ENCODE data around the gene MPPED1. TPM values are rescaled to one million over a fixed set of nuclear protein-coding genes. Genes with fewer than 3 reads are reported as not detected.

MPPED1 gene
- polyA plus RNA-seq, 1 of the 3 experiments (the other 2 are of a cell fraction), result 0.03 TPM

- Histone ChIP-seq H2AFZ (ENCODE audit: low read depth) (no peak overlapping the region), H3F3A (replicated peaks; ENCODE audit: insufficient read depth) (no peaks in the 10 kb centered on the region), H3K4me3 (ENCODE audit: low read depth in 2 of 2, low read length in 1 of 2) (no peak overlapping the region), H3K27ac (ENCODE audit: low read depth in 2 of 2, low read length in 1 of 2) (no peak overlapping the region), H3K9me2 (no peaks in the 10 kb centered on the region), H3K9ac (no peak overlapping the region), H3K4me2 (no peak overlapping the region), H3K27me3 (ENCODE audit: insufficient read depth) (no peaks in the 10 kb centered on the region), H3K36me3 (replicated peaks in 1 of 2; ENCODE audit: control insufficient read depth in 1 of 2, insufficient read depth in 2 of 2, low read length in 1 of 2) (no peaks in the 10 kb centered on the region), H4K20me1 (ENCODE audit: insufficient read depth) (no peaks in the 10 kb centered on the region), H3K9me3 (no peaks in the 10 kb centered on the region), H3K79me2 (ENCODE audit: insufficient read depth) (no peaks in the 10 kb centered on the region), H3K4me1 (ENCODE audit: control insufficient read depth in 1 of 2, insufficient read depth in 2 of 2, low read depth in 1 of 2, low read length in 1 of 2) (no peaks in the 10 kb centered on the region; a peak in 1 of 4 replicates)
- DNase-seq, result no peak
- WGBS (ENCODE audit: low lambda C conversion rate), result 6% methylated on average over 2 of the region's 5 CpGs
- TF ChIP-seq ELF1 (IDR thresholded peaks at IDR 0.05) (no peak), FOXJ3 (CRISPR knock-in tag; IDR thresholded peaks at IDR 0.05) (no peak), FOSL2 (IDR thresholded peaks at IDR 0.05; ENCODE audit: borderline replicate concordance, low read depth) (no peak), SIN3A (IDR thresholded peaks at IDR 0.05; ENCODE audit: borderline replicate concordance, low read depth, low read length) (no peak), PBX3 (IDR thresholded peaks at IDR 0.05) (no peak), SMC3 (IDR thresholded peaks at IDR 0.05; ENCODE audit: low read depth, low read length) (no peak), POLR2AphosphoS5 (IDR thresholded peaks at IDR 0.05; ENCODE audit: low read depth, low read length) (no peak), GATA2 (CRISPR knock-in tag; IDR thresholded peaks at IDR 0.05) (no peak), TAF1 (IDR thresholded peaks at IDR 0.05; ENCODE audit: borderline replicate concordance, low read depth, low read length) (no peak), MEF2A (IDR thresholded peaks at IDR 0.05; ENCODE audit: borderline replicate concordance, low read depth) (no peak), ZBTB33 (IDR thresholded peaks at IDR 0.05; ENCODE audit: borderline replicate concordance, low read depth) (no peak)
- TF ChIP-seq, protein P1, sequence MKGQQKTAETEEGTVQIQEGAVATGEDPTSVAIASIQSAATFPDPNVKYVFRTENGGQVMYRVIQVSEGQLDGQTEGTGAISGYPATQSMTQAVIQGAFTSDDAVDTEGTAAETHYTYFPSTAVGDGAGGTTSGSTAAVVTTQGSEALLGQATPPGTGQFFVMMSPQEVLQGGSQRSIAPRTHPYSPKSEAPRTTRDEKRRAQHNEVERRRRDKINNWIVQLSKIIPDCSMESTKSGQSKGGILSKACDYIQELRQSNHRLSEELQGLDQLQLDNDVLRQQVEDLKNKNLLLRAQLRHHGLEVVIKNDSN (IDR thresholded peaks at IDR 0.05; ENCODE audit: borderline replicate concordance, low read depth), result no peak
- POLR2A ChIA-PET, result no interaction called here
- CTCF ChIA-PET, result interaction anchor here (1.0 to 3.7 kb wide), 7 partner anchors 87 to 442 kb away, joined by 3 to 25 read pairs (median 4); no protein-coding TSS in a partner anchor
These were observed 27.0 kb upstream of the MPPED1 start for GRCh38 chr22:43384863-43385262.
